Measurements from ENCODE around the gene PLEKHB1. TPM values are rescaled to one million over a fixed set of nuclear protein-coding genes. Genes with fewer than 3 reads are reported as not detected.

Gene PLEKHB1
- 10 to 100 TPM; 10.4 to 36.8 (median 11.3) TPM for polyA plus RNA-seq (ENCODE audit: insufficient read depth in 1 of 5, insufficient read length in 5 of 5, low replicate concordance in 1 of 5)
- long read RNA-seq, donor 1, transcript PLEKHB1-201 (7 exons, 2,016 nt): major isoform, 5 of 14 reads
- long read RNA-seq, donor 1, partial matches to known transcripts: 9 of 14 reads
- long read RNA-seq, donor 1, other reads (novel, unspliced or antisense): 0 of 14 reads
- long read RNA-seq, donor 2, transcript PLEKHB1-201 (7 exons, 2,016 nt): major isoform, 5 of 5 reads
- long read RNA-seq, donor 2, partial matches to known transcripts: 0 of 5 reads
- long read RNA-seq, donor 2, other reads (novel, unspliced or antisense): 0 of 5 reads
- long read RNA-seq, donor 3, partial matches to known transcripts: 18 of 23 reads
- long read RNA-seq, donor 3, other reads (novel, unspliced or antisense): 0 of 23 reads
- long read RNA-seq, donor 4, partial matches to known transcripts: 0 of 3 reads
- long read RNA-seq, donor 4, other reads (novel, unspliced or antisense): 0 of 3 reads
- long read RNA-seq, donor 5, partial matches to known transcripts: 0 of 5 reads
- long read RNA-seq, donor 5, other reads (novel, unspliced or antisense): 0 of 5 reads
- long read RNA-seq, donor 6, partial matches to known transcripts: 0 of 4 reads
- long read RNA-seq, donor 6, other reads (novel, unspliced or antisense): 0 of 4 reads
- long read RNA-seq, donor 7, partial matches to known transcripts: 0 of 1 reads
- long read RNA-seq, donor 7, other reads (novel, unspliced or antisense): 0 of 1 reads
- long read RNA-seq, donor 8, partial matches to known transcripts: 0 of 2 reads
- long read RNA-seq, donor 8, other reads (novel, unspliced or antisense): 0 of 2 reads

GRCh38 chr11:73645972-73646631 is at the start of gene PLEKHB1:
TSS of gene PLEKHB1 (plus strand) at chr11:73646581. CDS start at chr11:73646609, 28 bp downstream.
- DNase-seq: no peak

- peak in 1 of 2 donors; percentile 16 for DNase-seq
Measured at GRCh38 chr11:73597336-73597955, 48.9 kb upstream of the PLEKHB1 start.

- peak; percentile 96 to 97 for DNase-seq
Measured at GRCh38 chr11:73597956-73598718, 48.2 kb upstream of the PLEKHB1 start, which contains the start of gene FAM168A. TSS of gene FAM168A (minus strand) at chr11:73598112. CDS start at chr11:73468474, 129,638 bp downstream.

- DNase-seq: no peak
Measured at GRCh38 chr11:73598719-73599379, 47.5 kb upstream of the PLEKHB1 start.

GRCh38 chr11:73612601-73613140 is 33.7 kb upstream of the PLEKHB1 start:
- no peak for DNase-seq

GRCh38 chr11:73614591-73614990 is 31.8 kb upstream of the PLEKHB1 start:
- DNase-seq: no peak

- no peak for DNase-seq
Measured at GRCh38 chr11:73622926-73623593, 23.3 kb upstream of the PLEKHB1 start.

GRCh38 chr11:73623686-73624085 is 22.7 kb upstream of the PLEKHB1 start:
- no peak for DNase-seq

- DNase-seq: peak; percentile 39 to 53
Measured at GRCh38 chr11:73625696-73626318, 20.6 kb upstream of the PLEKHB1 start.

GRCh38 chr11:73629907-73630306 is 16.5 kb upstream of the PLEKHB1 start:
- no peak for DNase-seq

GRCh38 chr11:73632996-73633395 is 13.4 kb upstream of the PLEKHB1 start:
- DNase-seq: no peak

- DNase-seq: no peak
Measured at GRCh38 chr11:73633999-73634398, 12.4 kb upstream of the PLEKHB1 start.

- no peak for DNase-seq
Measured at GRCh38 chr11:73635721-73636120, 10.7 kb upstream of the PLEKHB1 start.

GRCh38 chr11:73636249-73636648 is 10.1 kb upstream of the PLEKHB1 start:
- DNase-seq: no peak

- no peak for DNase-seq
Measured at GRCh38 chr11:73637012-73637411, 9.4 kb upstream of the PLEKHB1 start.

GRCh38 chr11:73640592-73640991 is 5.8 kb upstream of the PLEKHB1 start:
- DNase-seq: no peak

- no peak for DNase-seq
Measured at GRCh38 chr11:73641668-73642067, 4.7 kb upstream of the PLEKHB1 start.

GRCh38 chr11:73645121-73645969 is 1.0 kb upstream of the PLEKHB1 start:
- no peak for DNase-seq

Measured in right lung (tissue), 10 donors.